Neural progenitor cell (in vitro differentiated cells): ENCODE results near the gene RAD51B. TPM values are rescaled to one million over a fixed set of nuclear protein-coding genes. Genes with fewer than 3 reads are reported as not detected.

Source experiments
- DNase-seq: peaks from one replicate; pipeline ENCODE4 v3.0.0-alpha.2; 2016; ENCODE audit warnings: low spot score
- H2AFZ ChIP-seq: fragments of 200-600 bp; sonication (generic); replicated peaks from 2 replicates; pipeline ENCODE4 v1.6.1; 2016; ENCODE audit warnings: antibody characterized with exemption
- H3F3A ChIP-seq: fragments of 200-600 bp; sonication (generic); 2 replicates; pipeline ENCODE4 v1.6.1; 2016; ENCODE audit warnings: antibody characterized with exemption, low read depth
- H3K27ac ChIP-seq: fragments of 200-600 bp; sonication (generic); 2 replicates; pipeline ENCODE4 v1.5.1; 2016; ENCODE audit warnings: mild to moderate bottlenecking
- H3K27me3 ChIP-seq: fragments of 200-600 bp; sonication (generic); 2 replicates; pipeline ENCODE4 v1.6.1; 2016; ENCODE audit warnings: mild to moderate bottlenecking, moderate library complexity
- H3K36me3 ChIP-seq: fragments of 200-600 bp; sonication (generic); 2 replicates; pipeline ENCODE4 v1.5.1; 2016
- H3K4me1 ChIP-seq: fragments of 200-600 bp; sonication (generic); 2 replicates; pipeline ENCODE4 v1.6.1; 2016; ENCODE audit warnings: mixed run types
- H3K4me2 ChIP-seq: fragments of 200-600 bp; sonication (generic); 2 replicates; pipeline ENCODE4 v1.6.1; 2016
- H3K4me3 ChIP-seq: fragments of 200-600 bp; sonication (generic); 2 replicates; pipeline ENCODE4 v1.5.1; 2016
- H3K79me2 ChIP-seq: fragments of 200-600 bp; sonication (generic); 2 replicates; pipeline ENCODE4 v1.6.1; 2016; ENCODE audit warnings: low read depth
- H3K9ac ChIP-seq: fragments of 200-600 bp; sonication (generic); 2 replicates; pipeline ENCODE4 v1.6.1; 2016
- H3K9me3 ChIP-seq: fragments of 200-600 bp; sonication (generic); 2 replicates; pipeline ENCODE4 v1.5.1; 2016; ENCODE audit warnings: low read depth
- H4K20me1 ChIP-seq: fragments of 200-600 bp; sonication (generic); 2 replicates; pipeline ENCODE4 v1.6.1; 2016; ENCODE audit warnings: low read depth
- H3K27ac Mint-ChIP-seq: 3 replicates; pipeline ENCODE4 v1.8.0; 2021; ENCODE audit warnings: mixed read lengths
- H3K27me3 Mint-ChIP-seq: 2 replicates; pipeline ENCODE4 v1.8.0; 2022; ENCODE audit warnings: low read depth, mild to moderate bottlenecking, inconsistent platforms, moderate library complexity, mixed read lengths; ENCODE audit not compliant: insufficient read depth
- H3K36me3 Mint-ChIP-seq: 3 replicates; pipeline ENCODE4 v1.8.0; 2021; ENCODE audit warnings: mixed read lengths
- H3K4me1 Mint-ChIP-seq: 3 replicates; pipeline ENCODE4 v1.8.0; 2021; ENCODE audit warnings: mixed read lengths
- H3K4me3 Mint-ChIP-seq: 3 replicates; pipeline ENCODE4 v1.8.0; 2021; ENCODE audit warnings: mild to moderate bottlenecking, moderate library complexity, mixed read lengths
- H3K9me3 Mint-ChIP-seq: 3 replicates; pipeline ENCODE4 v1.8.0; 2020; ENCODE audit warnings: mixed read lengths
- EZH2 ChIP-seq: fragments of 200-600 bp; sonication (generic); IDR thresholded peaks from 2 replicates; pipeline ENCODE4 v1.6.1; 2017; ENCODE audit warnings: antibody characterized with exemption, mild to moderate bottlenecking, moderate library complexity
- EZH2phosphoT487 ChIP-seq: fragments of 200-600 bp; sonication (generic); IDR thresholded peaks from 2 replicates; pipeline ENCODE4 v1.6.1; 2017; ENCODE audit warnings: antibody characterized with exemption
- total RNA-seq: library from RNA; depleted of rRNA; stranded (reverse); fragments of >200 nt; gene quantifications from 2 replicates; pipeline ENCODE4 v1.2.3, GENCODE V29; 2015; ENCODE audit warnings: low replicate concordance
- TF ChIP-seq, protein P1 (sequence below): fragments of 200-600 bp; sonication (generic); IDR thresholded peaks from 2 replicates; pipeline ENCODE4 v1.5.1; 2017; ENCODE audit warnings: antibody characterized with exemption, mild to moderate bottlenecking

Gene RAD51B
- total RNA-seq, 1 donor from 2014 or later: 50.5 TPM

DNA sequence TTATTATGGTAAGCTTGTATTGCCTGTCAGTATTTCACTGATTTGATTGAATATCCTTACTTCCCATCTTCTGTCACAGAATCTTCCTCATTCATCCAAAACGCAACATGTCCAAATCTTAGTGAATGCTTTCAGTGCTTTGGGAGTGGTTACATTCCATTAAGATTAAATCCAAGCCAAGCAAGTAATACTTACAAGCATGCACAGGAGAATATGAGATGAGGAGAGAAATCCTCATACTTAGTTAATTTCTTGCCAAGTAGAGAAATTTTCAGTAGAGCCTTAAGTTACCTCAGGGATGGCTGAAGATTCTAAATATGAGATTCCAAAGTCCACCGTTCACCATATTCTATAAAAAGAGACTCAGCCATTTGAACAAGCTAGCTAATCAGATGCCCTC lies 316.0 kb downstream of the RAD51B start:
- no peak overlapping the region for H2AFZ ChIP-seq
- TF ChIP-seq, protein P1, sequence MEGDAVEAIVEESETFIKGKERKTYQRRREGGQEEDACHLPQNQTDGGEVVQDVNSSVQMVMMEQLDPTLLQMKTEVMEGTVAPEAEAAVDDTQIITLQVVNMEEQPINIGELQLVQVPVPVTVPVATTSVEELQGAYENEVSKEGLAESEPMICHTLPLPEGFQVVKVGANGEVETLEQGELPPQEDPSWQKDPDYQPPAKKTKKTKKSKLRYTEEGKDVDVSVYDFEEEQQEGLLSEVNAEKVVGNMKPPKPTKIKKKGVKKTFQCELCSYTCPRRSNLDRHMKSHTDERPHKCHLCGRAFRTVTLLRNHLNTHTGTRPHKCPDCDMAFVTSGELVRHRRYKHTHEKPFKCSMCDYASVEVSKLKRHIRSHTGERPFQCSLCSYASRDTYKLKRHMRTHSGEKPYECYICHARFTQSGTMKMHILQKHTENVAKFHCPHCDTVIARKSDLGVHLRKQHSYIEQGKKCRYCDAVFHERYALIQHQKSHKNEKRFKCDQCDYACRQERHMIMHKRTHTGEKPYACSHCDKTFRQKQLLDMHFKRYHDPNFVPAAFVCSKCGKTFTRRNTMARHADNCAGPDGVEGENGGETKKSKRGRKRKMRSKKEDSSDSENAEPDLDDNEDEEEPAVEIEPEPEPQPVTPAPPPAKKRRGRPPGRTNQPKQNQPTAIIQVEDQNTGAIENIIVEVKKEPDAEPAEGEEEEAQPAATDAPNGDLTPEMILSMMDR: no peak
- TF ChIP-seq EZH2 (no peak), EZH2phosphoT487 (no peak)
- peaks cover 31% of the 10 kb centered on the region for H3F3A ChIP-seq
- H4K20me1 ChIP-seq: no peaks in the 10 kb centered on the region
- no peaks in the 10 kb centered on the region for H3K36me3 ChIP-seq
- H3K4me3 ChIP-seq: no peak overlapping the region
- H3K9ac ChIP-seq: no peak overlapping the region
- Mint-ChIP-seq H3K4me1 (peaks cover 64% of the 10 kb centered on the region), H3K36me3 (peaks cover 4% of the 10 kb centered on the region), H3K4me3 (no peak overlapping the region), H3K27ac (peak overlapping the region; percentile 5), H3K27me3 (no peaks in the 10 kb centered on the region), H3K9me3 (peaks cover 7% of the 10 kb centered on the region)
- no peak for DNase-seq
- H3K27me3 ChIP-seq: no peaks in the 10 kb centered on the region
- H3K27ac ChIP-seq: no peak overlapping the region
- H3K4me2 ChIP-seq: no peak overlapping the region
- H3K79me2 ChIP-seq: no peaks in the 10 kb centered on the region
- peaks cover 48% of the 10 kb centered on the region for H3K4me1 ChIP-seq
- no peaks in the 10 kb centered on the region for H3K9me3 ChIP-seq

DNA sequence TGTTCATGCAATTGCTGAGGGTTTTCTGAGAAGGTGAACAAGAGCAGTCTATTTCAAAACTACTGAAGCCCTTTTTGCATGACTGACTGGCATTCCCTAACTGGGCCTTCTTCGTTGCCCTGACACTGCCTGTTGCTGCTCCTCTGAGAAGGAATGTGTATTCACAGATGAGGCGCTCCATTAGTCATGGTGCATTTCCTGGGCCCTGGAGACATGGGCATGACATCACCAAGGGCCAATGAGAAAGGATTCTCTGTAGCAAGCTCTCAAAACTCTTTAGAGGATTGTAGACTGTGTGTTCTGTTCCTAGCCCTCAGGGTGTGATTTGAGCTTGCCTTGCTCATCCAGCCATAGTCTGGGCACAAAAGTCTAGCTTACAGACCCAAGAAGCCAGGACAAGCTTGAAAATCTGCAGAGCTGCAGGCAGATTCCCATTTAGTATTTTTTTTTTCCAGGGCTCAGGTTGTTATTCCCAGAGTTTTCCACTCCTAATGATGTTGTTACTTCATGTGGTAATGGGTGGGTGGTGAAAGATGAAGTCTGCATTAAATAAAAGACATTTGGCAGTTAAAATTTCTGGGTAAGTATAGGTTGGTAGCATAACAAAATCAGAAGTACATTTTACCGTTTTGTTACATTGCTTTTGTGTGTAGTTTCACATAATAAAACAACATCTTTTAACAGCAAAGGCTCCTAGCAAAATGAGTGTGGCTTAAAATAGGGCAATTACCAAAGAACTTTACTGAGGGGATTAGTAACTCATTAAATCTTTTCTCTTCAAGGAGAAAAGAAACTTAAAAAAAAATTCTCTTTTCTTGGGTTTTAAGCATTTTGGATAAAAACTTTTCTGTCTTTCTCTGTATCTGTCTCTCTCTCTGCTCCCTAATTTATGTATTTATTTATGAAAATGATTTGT lies 318.4 kb downstream of the RAD51B start:
- Histone ChIP-seq H3K27me3 (no peaks in the 10 kb centered on the region), H3K4me2 (peak overlapping the region; percentile 55), H3K9ac (no peak overlapping the region), H3F3A (peaks cover 33% of the 10 kb centered on the region), H3K79me2 (no peaks in the 10 kb centered on the region), H4K20me1 (no peaks in the 10 kb centered on the region), H3K4me1 (peaks cover 41% of the 10 kb centered on the region), H3K27ac (peak overlapping the region; percentile 90), H2AFZ (no peak overlapping the region), H3K9me3 (no peaks in the 10 kb centered on the region), H3K36me3 (no peaks in the 10 kb centered on the region), H3K4me3 (peak overlapping the region; percentile 26)
- peak overlapping the region; percentile 99 for H3K27ac Mint-ChIP-seq
- TF ChIP-seq, protein P1: no peak
- TF ChIP-seq EZH2phosphoT487 (no peak), EZH2 (no peak)
- DNase-seq: peak; percentile 90
- H3K4me1 Mint-ChIP-seq: peaks cover 64% of the 10 kb centered on the region
- H3K9me3 Mint-ChIP-seq: peaks cover 7% of the 10 kb centered on the region
- H3K4me3 Mint-ChIP-seq: peak overlapping the region; percentile 68
- H3K27me3 Mint-ChIP-seq: no peaks in the 10 kb centered on the region
- peaks cover 4% of the 10 kb centered on the region for H3K36me3 Mint-ChIP-seq

DNA sequence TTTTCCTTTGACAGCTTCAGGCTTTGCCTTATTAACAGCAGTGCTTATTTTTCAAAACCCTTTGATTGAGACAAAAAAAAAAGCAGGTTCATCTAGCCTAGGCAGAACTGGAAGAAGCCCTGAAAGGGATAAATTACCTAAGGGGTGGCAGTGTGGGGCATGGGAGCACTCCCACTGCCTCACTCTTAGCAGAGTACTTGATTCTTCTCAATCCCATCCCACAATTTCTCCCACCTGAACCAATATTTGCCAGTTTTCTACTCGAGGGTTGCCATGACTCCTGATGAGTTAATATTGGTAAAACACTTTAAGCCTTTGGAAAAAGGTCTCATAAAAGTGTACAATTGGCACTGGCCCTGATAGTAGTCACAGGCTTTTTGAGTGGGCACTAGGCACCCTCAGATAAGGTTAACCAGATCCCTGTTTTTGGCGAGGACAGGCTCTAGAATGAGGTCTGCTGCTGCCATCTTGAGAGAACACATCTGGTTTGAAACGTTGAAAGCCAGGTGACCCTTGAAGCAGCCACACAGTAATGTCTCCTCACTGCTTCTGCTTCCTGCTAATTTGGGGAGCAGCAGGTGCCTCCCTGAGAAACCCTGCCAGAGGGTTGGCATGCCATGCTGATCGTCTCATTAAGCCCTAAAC lies 320.0 kb downstream of the RAD51B start:
- no peak for TF ChIP-seq EZH2phosphoT487
- Mint-ChIP-seq H3K9me3 (peaks cover 3% of the 10 kb centered on the region), H3K4me1 (peaks cover 72% of the 10 kb centered on the region), H3K27me3 (no peaks in the 10 kb centered on the region), H3K36me3 (peaks cover 2% of the 10 kb centered on the region), H3K27ac (peak overlapping the region; percentile 99), H3K4me3 (no peak overlapping the region)
- peaks cover 45% of the 10 kb centered on the region for H3K4me1 ChIP-seq
- no peaks in the 10 kb centered on the region for H3K9me3 ChIP-seq
- no peaks in the 10 kb centered on the region for H3K36me3 ChIP-seq
- DNase-seq: no peak
- no peaks in the 10 kb centered on the region for H3K79me2 ChIP-seq
- peak overlapping the region; percentile 55 for H3K4me2 ChIP-seq
- no peak overlapping the region for H3K9ac ChIP-seq
- no peaks in the 10 kb centered on the region for H4K20me1 ChIP-seq
- no peaks in the 10 kb centered on the region for H3K27me3 ChIP-seq
- H2AFZ ChIP-seq: no peak overlapping the region
- H3K27ac ChIP-seq: peak overlapping the region; percentile 3
- peaks cover 33% of the 10 kb centered on the region for H3F3A ChIP-seq
- H3K4me3 ChIP-seq: no peak overlapping the region
